Measurements from ENCODE around the gene ZSWIM7. TPM values are rescaled to one million over a fixed set of nuclear protein-coding genes. Genes with fewer than 3 reads are reported as not detected.

ZSWIM7 gene
- total and polyA plus RNA-seq, 2 experiments from 2014 or later = 16.3 to 50.4 TPM

DNA sequence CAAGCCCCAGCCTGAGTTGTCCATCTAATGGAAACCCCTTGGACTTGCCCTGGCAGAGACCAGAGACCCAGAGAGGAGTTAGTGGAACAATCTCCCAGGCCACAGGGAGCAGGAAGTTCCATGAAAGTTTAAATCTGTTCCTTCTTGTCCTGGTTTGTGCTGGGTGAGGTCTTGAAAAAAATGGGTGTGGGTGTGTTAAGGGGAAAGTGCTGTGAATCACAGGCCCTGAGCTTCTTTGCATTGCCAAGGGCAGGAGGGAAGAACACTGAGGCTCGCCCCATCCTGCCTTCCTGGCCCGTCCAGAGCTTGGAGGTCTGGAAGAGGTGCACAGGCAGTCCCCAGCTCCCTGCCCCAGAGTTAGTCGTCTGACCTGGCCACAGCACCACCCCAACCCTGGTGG lies 52.2 kb downstream of the ZSWIM7 start:
- Histone ChIP-seq H3K4me1 (ENCODE audit: insufficient read depth) (peaks cover 6% of the 10 kb centered on the region; the same call in 1 of the 2 replicates), H2AFZ (no peak overlapping the region), H3K4me3 (no peak overlapping the region), H3K79me2 (replicated peaks; ENCODE audit: insufficient read depth) (no peaks in the 10 kb centered on the region), H3K4me2 (no peak overlapping the region), H3K27ac (ENCODE audit: low read depth) (no peak overlapping the region), H3F3A (replicated peaks; ENCODE audit: low read depth) (peaks cover 2% of the 10 kb centered on the region; the same call in 1 of the 2 replicates), H4K20me1 (replicated peaks; ENCODE audit: insufficient read depth) (no peaks in the 10 kb centered on the region), H3K36me3 (ENCODE audit: insufficient read depth) (no peaks in the 10 kb centered on the region), H3K27me3 (ENCODE audit: insufficient read depth) (peaks cover 46% of the 10 kb centered on the region), H3K9me2 (ENCODE audit: insufficient read depth) (no peaks in the 10 kb centered on the region)
- DNase-seq (ENCODE audit: low spot score) (no peak), ATAC-seq (no peak)
- TF ChIP-seq POLR2AphosphoS5 (IDR thresholded peaks at IDR 0.05; ENCODE audit: low read depth) (no peak), CREB1 (CRISPR knock-in tag; IDR thresholded peaks at IDR 0.05; ENCODE audit: low read depth) (no peak), STAT1 (IDR thresholded peaks at IDR 0.05; ENCODE audit: unreplicated experiment) (no peak), ZNF331 (CRISPR knock-in tag; IDR thresholded peaks at IDR 0.05; ENCODE audit: low read depth) (no peak), EZH2 (IDR thresholded peaks at IDR 0.05; ENCODE audit: low read depth, unreplicated experiment) (no peak), JUNB (IDR thresholded peaks at IDR 0.05; ENCODE audit: unreplicated experiment) (no peak), NANOG (IDR thresholded peaks at IDR 0.05; ENCODE audit: borderline replicate concordance) (no peak), ZNF114 (CRISPR knock-in tag; IDR thresholded peaks at IDR 0.05) (no peak), EZH2phosphoT487 (IDR thresholded peaks at IDR 0.05; ENCODE audit: unreplicated experiment) (no peak), ETS1 (IDR thresholded peaks at IDR 0.05) (no peak)
- TF ChIP-seq, protein P1, sequence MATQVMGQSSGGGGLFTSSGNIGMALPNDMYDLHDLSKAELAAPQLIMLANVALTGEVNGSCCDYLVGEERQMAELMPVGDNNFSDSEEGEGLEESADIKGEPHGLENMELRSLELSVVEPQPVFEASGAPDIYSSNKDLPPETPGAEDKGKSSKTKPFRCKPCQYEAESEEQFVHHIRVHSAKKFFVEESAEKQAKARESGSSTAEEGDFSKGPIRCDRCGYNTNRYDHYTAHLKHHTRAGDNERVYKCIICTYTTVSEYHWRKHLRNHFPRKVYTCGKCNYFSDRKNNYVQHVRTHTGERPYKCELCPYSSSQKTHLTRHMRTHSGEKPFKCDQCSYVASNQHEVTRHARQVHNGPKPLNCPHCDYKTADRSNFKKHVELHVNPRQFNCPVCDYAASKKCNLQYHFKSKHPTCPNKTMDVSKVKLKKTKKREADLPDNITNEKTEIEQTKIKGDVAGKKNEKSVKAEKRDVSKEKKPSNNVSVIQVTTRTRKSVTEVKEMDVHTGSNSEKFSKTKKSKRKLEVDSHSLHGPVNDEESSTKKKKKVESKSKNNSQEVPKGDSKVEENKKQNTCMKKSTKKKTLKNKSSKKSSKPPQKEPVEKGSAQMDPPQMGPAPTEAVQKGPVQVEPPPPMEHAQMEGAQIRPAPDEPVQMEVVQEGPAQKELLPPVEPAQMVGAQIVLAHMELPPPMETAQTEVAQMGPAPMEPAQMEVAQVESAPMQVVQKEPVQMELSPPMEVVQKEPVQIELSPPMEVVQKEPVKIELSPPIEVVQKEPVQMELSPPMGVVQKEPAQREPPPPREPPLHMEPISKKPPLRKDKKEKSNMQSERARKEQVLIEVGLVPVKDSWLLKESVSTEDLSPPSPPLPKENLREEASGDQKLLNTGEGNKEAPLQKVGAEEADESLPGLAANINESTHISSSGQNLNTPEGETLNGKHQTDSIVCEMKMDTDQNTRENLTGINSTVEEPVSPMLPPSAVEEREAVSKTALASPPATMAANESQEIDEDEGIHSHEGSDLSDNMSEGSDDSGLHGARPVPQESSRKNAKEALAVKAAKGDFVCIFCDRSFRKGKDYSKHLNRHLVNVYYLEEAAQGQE (IDR thresholded peaks at IDR 0.05; ENCODE audit: unreplicated experiment) = no peak
- TF ChIP-seq, protein P2, sequence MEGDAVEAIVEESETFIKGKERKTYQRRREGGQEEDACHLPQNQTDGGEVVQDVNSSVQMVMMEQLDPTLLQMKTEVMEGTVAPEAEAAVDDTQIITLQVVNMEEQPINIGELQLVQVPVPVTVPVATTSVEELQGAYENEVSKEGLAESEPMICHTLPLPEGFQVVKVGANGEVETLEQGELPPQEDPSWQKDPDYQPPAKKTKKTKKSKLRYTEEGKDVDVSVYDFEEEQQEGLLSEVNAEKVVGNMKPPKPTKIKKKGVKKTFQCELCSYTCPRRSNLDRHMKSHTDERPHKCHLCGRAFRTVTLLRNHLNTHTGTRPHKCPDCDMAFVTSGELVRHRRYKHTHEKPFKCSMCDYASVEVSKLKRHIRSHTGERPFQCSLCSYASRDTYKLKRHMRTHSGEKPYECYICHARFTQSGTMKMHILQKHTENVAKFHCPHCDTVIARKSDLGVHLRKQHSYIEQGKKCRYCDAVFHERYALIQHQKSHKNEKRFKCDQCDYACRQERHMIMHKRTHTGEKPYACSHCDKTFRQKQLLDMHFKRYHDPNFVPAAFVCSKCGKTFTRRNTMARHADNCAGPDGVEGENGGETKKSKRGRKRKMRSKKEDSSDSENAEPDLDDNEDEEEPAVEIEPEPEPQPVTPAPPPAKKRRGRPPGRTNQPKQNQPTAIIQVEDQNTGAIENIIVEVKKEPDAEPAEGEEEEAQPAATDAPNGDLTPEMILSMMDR (conservative IDR thresholded peaks at IDR 0.05; ENCODE audit: low read depth in 2 of 2) = no peak
- H3K4me1 Mint-ChIP-seq = peaks cover 13% of the 10 kb centered on the region
- H3K36me3 Mint-ChIP-seq (ENCODE audit: low read depth) = peaks cover 3% of the 10 kb centered on the region; the same call in 1 of the 3 replicates
- H3K27me3 Mint-ChIP-seq (ENCODE audit: insufficient read depth, low read depth, poor library complexity) = peaks cover 36% of the 10 kb centered on the region
- H3K4me3 Mint-ChIP-seq = no peak overlapping the region; the same call in 2 of the 3 replicates
- H3K27ac Mint-ChIP-seq = no peak overlapping the region
- peaks cover 3% of the 10 kb centered on the region; the same call in 1 of the 3 replicates for H3K9me3 Mint-ChIP-seq
